HL-60 (cell line): ENCODE measurements around the gene SORCS2.

ENCODE experiments used
- CTCF ChIP-seq: IDR thresholded peaks from one replicate; pipeline ENCODE4 v1.5.1; 2011; ENCODE audit warnings: low read length, control low read depth, inconsistent platforms; ENCODE audit not compliant: insufficient read depth
- GABPA ChIP-seq: IDR thresholded peaks from 2 replicates; pipeline ENCODE4 v1.6.1; 2012; ENCODE audit warnings: low read depth
- POLR2AphosphoS5 ChIP-seq: IDR thresholded peaks from 2 replicates; pipeline ENCODE4 v1.6.1; 2012; ENCODE audit warnings: low read depth
- REST ChIP-seq: IDR thresholded peaks from 2 replicates; pipeline ENCODE4 v1.6.1; 2012; ENCODE audit warnings: low read depth; ENCODE audit not compliant: insufficient replicate concordance

DNA sequence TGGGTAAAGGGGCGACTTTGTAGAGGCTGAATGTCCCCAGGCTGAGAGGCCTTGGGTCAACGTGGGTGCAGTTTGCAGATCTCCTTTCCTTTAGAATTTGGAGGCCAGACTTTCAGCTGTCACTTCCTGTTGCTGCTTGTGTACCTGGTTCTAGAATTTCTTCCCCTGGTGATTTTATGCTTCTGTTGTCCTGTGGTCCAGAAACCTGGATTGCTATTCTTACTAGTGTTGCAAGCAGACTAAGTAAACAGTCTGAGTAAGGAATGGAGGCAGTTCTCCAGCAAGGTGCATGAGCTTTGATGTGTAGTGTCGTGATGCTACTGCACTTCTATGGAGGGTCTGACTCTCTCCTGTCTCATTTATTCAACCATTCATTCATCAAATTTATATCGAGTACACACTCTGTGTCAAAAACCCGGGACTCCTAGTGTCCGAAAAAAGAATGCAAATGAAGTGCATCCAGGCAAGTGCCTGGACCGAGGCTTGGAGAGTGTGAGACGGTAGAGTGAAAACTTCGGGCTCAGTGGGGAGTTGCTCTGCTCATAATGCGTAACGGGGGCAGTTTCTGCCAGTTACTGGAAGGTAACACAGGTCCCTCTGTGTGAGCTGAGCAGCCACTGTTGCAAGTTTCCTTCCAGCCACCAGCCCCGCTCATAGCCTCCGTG is 83.3 kb downstream of the SORCS2 start:
- TF ChIP-seq REST (no peak), CTCF (no peak), POLR2AphosphoS5 (no peak), GABPA (no peak)
